ENCODE data around the gene SMKR1.

DNA sequence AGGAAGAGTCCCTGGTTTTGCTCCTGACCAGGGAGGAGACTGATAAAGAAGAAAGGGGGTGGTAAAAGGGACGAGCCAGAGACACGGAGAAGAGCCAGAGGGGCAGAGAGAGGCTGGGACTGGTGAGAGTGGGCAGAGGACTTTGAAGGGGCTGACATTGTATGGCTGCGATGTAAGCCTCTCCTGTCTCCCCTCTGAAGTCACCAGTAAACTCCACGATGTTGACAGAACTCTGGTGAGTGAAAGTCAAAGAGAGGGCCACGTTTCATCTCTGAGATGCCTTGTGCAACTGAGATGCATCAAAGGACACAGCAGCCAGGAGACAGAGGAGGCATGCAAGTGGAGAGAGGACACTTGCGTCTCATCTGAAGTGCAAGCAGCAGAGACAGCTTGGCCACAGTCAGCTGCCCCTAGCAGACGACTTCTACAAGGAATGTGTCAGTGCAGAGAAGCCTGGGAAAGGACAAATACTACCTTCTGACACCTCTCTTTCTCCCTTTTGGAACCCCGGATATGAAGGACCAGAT is 54.3 kb downstream of the SMKR1 start:
- TF ChIP-seq YY1 (IDR thresholded peaks at IDR 0.05; ENCODE audit: insufficient read depth, insufficient read length) (no peak), SUZ12 (IDR thresholded peaks at IDR 0.05; ENCODE audit: extremely low read depth, insufficient read depth, insufficient read length) (no peak)
